Limb (tissue), 2 donors: ENCODE measurements around the gene DDAH1.

Source experiments
- DNase-seq, 2 donors: peaks; one replicate each; pipeline ENCODE4 v3.0.0-alpha.2; 2016; ENCODE audit errors: extremely low spot score in 2 of 2

The DDAH1 gene

GRCh38 chr1:85328713-85329397, 136.1 kb downstream of the DDAH1 start:
- DNase-seq = no peak

- DNase-seq = no peak
Measured at GRCh38 chr1:85327759-85328158, 137.2 kb downstream of the DDAH1 start.

GRCh38 chr1:85326851-85327250, 138.1 kb downstream of the DDAH1 start:
- no peak for DNase-seq

GRCh38 chr1:85326336-85326735, 138.6 kb downstream of the DDAH1 start:
- DNase-seq = no peak

GRCh38 chr1:85325920-85326319, 139.0 kb downstream of the DDAH1 start:
- no peak for DNase-seq

- DNase-seq = no peak
Measured at GRCh38 chr1:85323770-85324169, 141.2 kb downstream of the DDAH1 start.

- DNase-seq = no peak
Measured at GRCh38 chr1:85322655-85323054, 142.3 kb downstream of the DDAH1 start.

- DNase-seq = no peak
Measured at GRCh38 chr1:85321237-85321964, 143.6 kb downstream of the DDAH1 start.

GRCh38 chr1:85320371-85321131, 144.4 kb downstream of the DDAH1 start:
- DNase-seq = no peak

GRCh38 chr1:85319931-85320330, 145.0 kb downstream of the DDAH1 start:
- DNase-seq = no peak

- no peak for DNase-seq
Measured at GRCh38 chr1:85319491-85319890, 145.5 kb downstream of the DDAH1 start.

- no peak for DNase-seq
Measured at GRCh38 chr1:85318217-85318616, 146.7 kb downstream of the DDAH1 start.

- DNase-seq = no peak
Measured at GRCh38 chr1:85317560-85317959, 147.4 kb downstream of the DDAH1 start.

GRCh38 chr1:85316321-85316720, 148.6 kb downstream of the DDAH1 start:
- DNase-seq = no peak

GRCh38 chr1:85315789-85316188, 149.2 kb downstream of the DDAH1 start:
- DNase-seq = no peak

- no peak for DNase-seq
Measured at GRCh38 chr1:85314726-85315125, 150.2 kb downstream of the DDAH1 start.

GRCh38 chr1:85313888-85314696, 150.9 kb downstream of the DDAH1 start:
- no peak for DNase-seq

GRCh38 chr1:85311818-85312217, 153.1 kb downstream of the DDAH1 start:
- no peak for DNase-seq

GRCh38 chr1:85308833-85309350, 156.1 kb downstream of the DDAH1 start:
- DNase-seq = no peak

- DNase-seq = peak; percentile 93 to 94
Measured at GRCh38 chr1:85307987-85308832, 156.7 kb downstream of the DDAH1 start.
